Body of pancreas (tissue), 4 donors: ENCODE measurements around the gene RAB30.

Experiments
- CTCF ChIP-seq, 7 experiments: fragments of 450-650 bp in 4 of 7; fragments of 200-600 bp in 3 of 7; sonication (generic) in 3 of 7; IDR thresholded peaks; one replicate each; pipeline ENCODE4 v1.5.1; 2016 to 2019; ENCODE audit warnings: antibody characterized with exemption in 7 of 7
- POLR2A ChIP-seq, 3 donors: fragments of 450-650 bp; IDR thresholded peaks; one replicate each; pipeline ENCODE4 v1.6.1; 2016; ENCODE audit warnings: antibody characterized with exemption in 3 of 3, mild to moderate bottlenecking in 2 of 3

GRCh38 chr11:82942376-82942775 is 129.3 kb downstream of the RAB30 start:
- TF ChIP-seq CTCF (IDR thresholded peaks at IDR 0.05) (no peak), POLR2A (IDR thresholded peaks at IDR 0.05) (no peak)
